8988T (cell line): ENCODE results near the gene KDM8.

ENCODE experiments used
- DNase-seq: peaks from one replicate; pipeline ENCODE4 v3.0.0; 2011

The KDM8 gene

GRCh38 chr16:27216297-27216885 is 13.1 kb downstream of the KDM8 start:
- no peak for DNase-seq

DNA sequence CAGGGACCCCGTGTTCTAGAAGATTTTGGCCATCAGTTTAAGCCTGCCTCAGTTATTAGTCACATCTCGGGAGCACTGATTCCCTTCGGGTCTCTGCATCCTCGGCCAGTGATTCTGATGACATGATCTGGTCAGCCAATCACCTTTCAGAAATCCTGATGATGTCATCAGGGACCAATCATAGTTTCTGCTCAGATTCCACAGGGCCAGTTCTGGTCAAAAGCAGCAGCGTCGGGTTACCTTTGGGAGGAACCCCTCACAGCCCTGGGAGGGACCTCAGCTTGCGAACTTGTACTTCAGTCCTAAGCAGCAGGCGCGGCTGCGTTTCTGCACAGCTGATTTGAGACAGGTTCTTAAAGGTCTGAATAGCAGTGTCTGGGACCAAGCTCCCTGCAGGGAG is 13.9 kb downstream of the KDM8 start:
- DNase-seq: no peak

GRCh38 chr16:27218756-27219155 is 15.4 kb downstream of the KDM8 start:
- no peak for DNase-seq

DNA sequence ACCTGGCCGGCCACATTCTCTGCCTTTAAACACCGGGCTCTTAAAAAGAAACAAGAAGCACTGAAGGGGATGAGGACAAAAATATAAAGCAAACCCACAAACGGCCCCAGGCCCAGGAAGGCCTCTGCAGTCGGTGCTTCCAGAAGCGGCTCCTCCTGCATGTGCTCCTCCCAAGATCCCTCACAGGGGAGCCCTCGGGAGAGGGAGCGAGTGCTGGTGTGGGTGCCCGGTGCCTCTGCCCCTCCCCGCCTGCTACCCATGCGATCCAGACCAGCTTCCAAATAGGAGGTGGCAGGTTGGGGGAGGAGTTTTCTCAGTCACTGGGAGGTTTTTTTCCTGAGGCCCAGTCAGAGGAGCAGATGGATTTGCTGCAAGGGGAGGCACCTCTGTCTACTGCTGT is 15.8 kb downstream of the KDM8 start:
- DNase-seq: no peak

GRCh38 chr16:27220120-27220519 is 16.8 kb downstream of the KDM8 start:
- no peak for DNase-seq

GRCh38 chr16:27220527-27220926 is 17.2 kb downstream of the KDM8 start:
- DNase-seq: no peak

DNA sequence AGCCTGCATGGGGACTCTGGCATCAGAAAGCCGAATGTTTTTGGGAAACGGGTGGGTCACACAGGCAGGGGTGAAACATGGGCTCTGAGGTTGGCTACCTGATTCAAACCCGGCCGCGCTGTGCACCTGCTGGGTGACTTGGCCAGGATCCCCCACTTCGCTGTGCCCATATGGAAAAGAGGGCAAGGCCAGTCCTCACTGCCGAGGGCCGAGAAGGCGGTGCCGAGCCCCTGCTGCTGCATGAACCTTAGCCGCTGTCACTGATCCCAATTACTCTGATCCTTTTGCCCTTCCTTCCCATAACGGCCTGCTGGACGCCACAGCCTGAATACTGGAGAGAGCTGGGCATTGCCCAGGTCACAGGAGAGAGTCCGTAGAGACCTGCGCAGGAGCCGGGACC is 17.7 kb downstream of the KDM8 start:
- no peak for DNase-seq

GRCh38 chr16:27221576-27222248 is 18.4 kb downstream of the KDM8 start:
- no peak for DNase-seq

DNA sequence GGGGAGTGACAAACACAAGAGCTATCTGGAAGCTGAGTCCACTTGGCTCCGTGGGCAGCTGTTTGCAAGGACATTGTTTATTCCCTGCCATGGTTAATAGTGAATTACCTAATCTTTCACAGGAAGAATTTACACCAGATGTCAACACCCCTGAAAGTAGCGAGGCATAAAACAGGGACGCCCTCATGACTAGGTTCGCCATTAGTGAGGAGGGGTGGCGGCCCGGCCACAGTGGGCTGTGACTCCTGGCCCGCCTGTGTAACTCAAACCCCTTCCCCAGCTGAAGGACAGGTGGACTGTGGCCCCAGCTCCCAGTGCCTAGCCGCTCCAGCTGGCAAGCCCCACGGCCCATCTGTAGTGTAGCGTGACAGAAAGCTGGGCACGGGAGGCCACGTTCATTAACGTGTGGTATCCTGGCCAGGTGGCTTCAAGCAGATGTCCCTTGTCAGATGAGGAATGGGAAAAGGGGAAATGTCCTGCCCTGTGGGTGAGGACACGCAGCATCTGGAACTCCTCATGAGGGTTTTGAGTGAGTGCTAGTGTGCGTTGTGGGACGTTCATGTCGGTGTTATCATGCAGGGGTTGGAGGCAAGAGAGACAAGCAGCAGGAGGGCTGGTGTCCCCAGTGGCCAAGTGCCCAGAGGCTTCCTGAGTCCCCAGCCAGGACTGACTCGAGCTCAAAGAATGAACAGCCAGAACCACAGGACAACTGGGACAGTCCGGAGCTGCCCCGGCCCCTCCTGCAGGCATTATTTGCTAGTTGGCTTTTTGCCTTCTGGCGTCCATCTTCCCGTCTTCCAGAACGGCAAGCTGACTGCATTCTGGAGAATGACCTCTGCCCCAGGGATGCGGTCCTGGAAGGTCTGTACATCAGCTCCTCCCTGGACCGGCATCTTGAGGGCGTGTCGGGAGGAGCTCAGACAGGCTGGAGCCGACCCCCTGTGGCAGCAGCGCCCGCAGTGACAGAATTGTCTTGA is 19.2 kb downstream of the KDM8 start:
- DNase-seq: no peak

GRCh38 chr16:27223226-27223610 is 19.9 kb downstream of the KDM8 start:
- DNase-seq: no peak

DNA sequence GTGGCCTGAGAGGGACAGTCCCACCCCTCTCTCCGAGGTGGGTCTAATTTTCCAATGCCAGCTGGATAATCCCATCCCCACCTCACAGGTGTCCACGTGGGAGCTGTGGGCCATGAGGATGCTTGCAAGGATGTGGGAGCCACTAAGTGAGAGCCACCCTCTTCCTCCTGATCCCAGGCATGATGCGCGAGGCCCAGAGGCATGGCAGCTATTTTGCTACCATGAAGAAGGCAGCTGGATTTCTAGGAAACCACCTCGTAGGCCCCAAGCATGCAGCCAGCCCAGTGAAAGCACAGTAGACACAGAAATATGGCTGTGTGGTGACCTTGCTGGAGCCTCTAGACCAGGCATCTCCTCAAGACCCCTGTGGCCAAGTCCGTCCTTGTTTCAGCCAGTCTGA is 20.4 kb downstream of the KDM8 start:
- no peak for DNase-seq

GRCh38 chr16:27224271-27224737 is 21.0 kb downstream of the KDM8 start:
- no peak for DNase-seq

DNA sequence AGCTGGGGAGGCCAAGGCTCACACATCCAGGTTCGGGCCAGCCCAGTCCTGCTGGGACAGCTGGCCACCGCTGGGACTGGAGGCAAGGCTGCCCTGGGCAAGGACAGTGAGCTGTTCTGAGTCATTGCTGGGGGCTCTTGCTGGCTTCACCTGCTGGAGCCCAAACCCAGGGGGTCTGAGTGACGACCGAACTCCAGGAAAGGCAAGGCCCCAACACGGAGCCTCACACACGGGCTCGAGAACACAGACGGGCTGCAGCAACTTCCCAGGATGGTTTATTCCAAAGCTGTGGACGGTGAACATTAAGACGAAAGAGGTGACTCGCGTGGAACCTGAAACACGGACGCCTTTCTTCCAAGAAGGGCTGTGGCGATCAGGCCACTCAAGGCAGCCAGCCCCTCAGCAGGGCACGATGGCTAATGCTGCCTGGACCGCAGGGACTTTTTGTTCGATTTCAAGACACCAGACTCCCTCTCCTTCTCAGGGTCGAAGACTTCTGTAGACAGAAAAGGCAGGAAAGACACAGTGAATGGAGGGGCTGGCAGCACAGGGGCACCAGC is 21.5 kb downstream of the KDM8 start:
- DNase-seq: no peak

DNA sequence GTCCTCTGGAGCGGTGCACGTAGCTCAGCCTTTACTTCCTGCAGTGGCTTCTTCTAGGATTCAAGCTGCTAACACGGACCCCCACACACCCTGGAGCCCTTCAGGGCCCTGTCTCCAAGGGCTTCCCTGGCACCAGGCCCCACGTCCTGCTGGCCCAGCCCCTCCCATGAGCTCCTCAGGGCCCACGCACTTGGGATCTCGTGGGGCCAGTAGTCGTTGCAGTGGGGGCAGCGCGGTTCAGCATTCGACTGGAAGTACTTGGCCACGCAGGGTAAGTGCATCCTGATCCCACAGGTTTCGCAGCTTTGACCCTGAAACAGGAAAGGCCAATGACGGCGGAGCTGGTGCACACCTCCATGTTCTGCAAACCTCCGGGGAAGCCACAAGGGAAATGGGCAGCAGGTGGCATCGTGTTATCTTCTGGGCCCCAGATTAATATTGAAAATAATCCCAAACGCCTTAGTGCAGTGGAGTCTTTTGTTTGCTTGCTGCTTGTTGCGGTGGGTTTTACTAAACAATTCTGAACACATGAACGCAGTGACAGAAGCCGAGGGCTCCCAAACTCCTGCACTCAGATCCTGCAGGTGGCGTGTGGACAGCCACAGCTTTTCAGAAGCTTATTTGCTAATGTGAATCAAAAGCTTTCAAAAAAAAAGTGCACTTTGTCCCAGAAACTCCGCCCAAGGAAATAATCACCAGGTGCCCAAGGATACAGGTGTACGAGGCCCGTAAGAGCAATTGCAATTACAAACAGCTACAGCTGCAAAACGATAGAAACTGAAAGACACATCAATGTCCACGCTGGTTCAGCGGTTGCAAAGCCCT is 22.4 kb downstream of the KDM8 start:
- no peak for DNase-seq

DNA sequence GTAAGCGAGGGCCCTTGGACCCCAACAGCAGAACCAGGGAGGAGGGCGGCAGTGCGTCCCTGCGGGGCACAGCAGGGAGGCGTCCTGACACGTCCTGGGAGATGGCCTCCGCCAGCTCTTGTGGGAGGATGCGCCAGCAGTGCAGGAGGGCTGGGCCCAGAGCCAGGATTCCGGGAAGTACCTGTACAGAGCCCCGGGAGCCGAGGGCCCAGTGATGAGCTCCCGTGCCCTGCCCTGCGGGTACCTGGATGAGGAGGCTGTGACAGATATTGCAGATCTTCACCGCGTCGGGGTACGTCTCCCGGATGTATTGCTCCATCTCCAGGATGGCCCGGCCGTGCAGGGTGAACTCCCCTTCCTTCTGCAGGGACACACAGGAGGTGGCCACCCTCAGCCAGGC is 23.1 kb downstream of the KDM8 start:
- DNase-seq: no peak

DNA sequence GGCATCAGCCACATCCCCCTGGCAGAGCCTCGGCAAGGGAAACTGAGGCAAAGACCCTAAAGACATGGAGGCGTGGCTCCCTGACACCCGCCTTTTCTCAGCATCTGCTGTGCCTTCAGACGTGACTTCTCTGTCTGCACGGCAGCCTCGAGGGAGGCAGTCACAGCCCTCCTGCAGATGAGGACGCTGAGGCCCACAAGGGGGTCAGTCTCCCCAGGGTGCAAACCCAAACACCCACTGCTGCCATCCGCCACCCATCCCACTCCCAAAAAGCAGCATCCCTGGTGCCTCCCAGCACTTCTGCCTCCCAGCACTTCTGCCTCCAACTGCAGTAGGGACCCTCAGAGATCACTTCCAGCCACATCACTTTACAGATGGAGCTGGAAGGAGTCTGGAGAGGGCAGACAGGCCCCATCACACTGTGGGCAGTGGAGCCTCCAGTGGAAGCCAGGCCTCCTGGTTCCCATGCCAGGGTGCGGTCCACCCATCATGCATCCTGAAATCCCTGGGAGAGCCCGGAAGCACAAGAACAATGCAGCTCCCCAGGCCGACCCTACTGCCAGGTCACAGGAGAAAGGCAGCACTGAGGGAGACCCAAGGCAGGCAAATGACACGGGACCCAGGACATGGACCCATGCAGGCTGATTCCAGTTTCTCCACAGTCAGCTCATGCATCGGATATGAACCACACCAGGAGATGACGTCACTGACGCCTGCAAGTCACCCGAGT is 23.8 kb downstream of the KDM8 start:
- no peak for DNase-seq

DNA sequence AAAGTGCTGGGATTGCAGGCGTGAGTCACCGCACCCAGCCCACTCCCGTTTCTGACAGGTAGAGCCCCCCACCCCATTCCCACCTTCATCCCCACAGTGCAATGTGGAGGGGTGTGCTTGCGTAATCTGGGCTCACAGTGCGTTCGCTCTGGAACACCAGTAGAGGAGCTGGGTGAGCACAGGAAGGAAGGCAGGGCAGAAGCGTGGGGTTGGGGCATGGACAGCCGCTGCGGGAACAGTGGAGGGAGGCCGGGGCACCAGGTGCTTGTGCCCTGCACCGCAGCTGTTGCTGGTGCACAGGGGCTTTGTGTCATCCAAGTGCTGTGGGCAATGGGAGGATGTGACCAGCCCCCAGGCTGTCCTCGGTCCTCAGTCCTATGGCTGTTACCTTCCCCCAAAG is 24.7 kb downstream of the KDM8 start:
- no peak for DNase-seq

DNA sequence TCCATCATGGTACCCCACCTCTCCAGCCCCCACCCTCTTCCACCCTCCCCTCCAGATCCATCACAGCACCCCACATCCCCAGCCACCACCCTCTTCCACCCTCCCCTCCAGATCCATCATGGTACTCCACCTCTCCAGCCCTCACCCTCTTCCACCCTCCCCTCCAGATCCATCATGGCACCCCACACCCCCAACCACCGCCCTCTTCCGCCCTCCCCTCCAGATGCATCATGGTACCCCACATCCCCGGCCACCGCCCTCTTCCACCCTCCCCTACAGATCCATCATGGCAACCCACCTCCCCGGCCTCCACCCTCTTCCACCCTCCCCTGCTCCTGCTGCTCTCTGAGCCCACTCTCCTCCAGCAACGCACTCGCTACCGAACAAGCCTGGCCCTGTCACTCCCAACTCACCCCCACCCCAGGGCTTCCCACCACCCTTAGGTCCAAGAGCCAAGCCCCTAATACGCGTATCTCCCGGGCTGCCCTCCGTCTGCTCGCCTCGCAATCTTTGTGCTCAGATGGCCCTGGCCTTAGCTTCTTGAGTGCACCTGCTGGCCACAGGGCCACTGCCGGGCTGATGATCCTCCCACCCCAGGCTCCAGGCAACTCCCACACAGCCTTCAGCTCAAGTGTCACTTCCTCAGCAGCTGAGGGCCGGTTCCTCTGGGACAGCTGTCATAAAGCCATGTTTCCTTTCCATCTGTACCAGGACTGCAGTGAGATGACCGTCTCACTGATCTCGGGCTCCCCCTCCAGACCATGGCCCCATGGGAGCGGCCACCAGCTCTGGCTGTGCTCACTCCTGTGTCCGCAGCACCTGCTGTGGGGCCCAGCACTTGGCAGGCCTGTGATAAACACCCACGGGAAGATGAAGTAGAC is 25.5 kb downstream of the KDM8 start:
- no peak for DNase-seq

DNA sequence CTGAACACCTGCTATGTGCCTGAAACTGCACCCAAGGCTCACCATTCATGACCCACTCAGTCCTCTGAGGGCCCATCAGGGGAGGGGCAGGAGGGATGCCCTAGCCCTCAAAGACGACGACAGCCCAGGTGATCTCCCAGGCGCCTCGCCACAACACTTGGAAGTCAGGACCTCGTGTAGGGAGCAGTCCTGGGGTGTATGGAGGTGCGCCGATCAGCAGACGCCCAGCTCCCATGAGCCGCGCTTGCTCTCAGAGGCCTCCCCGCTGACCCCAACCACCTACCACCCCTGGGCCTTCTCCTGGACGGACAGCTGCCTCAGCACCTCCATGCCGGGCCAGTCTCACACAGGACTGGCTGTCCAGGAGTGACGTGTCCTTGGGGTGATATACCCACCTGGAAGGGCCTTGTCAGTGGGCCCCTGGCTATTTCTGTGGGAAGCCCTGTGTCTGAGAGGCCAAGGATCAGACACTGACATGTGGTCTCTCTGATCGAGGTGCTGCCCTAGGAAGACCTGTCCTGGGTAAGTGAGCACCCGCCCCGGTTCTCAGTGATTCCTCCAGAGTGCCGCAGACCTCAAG is 26.7 kb downstream of the KDM8 start:
- DNase-seq: no peak

DNA sequence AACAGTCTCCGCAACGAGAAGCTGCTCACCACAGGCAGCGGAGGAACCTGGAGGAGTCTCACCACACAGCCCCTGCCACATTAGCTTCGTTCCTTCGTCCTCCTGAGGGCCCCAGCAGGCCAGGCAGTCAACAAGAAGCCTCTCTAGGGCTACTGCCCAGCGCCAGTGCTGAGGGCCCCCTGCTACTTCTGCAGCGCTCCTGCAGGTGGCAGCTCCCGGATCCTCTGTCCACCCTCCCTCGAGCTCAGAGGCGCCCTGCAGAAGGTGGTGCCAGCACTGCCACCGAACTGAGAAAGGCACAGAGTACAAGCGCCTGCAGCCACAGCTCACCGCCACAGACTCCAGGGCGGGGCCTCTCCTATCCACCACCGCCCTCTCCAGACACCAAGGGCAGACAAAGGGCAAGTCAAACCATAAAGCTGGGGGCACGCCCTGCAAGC is 27.3 kb downstream of the KDM8 start:
- DNase-seq: no peak
